NB4 (cell line): ENCODE results near the gene SLC43A2.
A peak's percentile ranks its signal among the peaks of the same experiment; 100 is the strongest.

Experiments used
- DNase-seq: peaks from one replicate; pipeline ENCODE4 v3.0.0; 2010; ENCODE audit warnings: low read depth
- H3K4me3 ChIP-seq: one replicate; pipeline ENCODE4 v1.5.1; 2011; ENCODE audit warnings: mild to moderate bottlenecking, low read depth, low read length, moderate library complexity
- CTCF ChIP-seq: IDR thresholded peaks from one replicate; pipeline ENCODE4 v1.5.1; 2012; ENCODE audit warnings: low read depth, low read length
- MAX ChIP-seq: IDR thresholded peaks from 2 replicates; pipeline ENCODE4 v1.6.1; 2011; ENCODE audit warnings: low read depth, low read length
- MYC ChIP-seq: IDR thresholded peaks from 2 replicates; pipeline ENCODE4 v1.6.1; 2011; ENCODE audit warnings: low read depth, low read length
- POLR2A ChIP-seq: IDR thresholded peaks from 2 replicates; pipeline ENCODE4 v1.6.1; 2011; ENCODE audit warnings: mild to moderate bottlenecking; ENCODE audit not compliant: insufficient read length; ENCODE audit errors: extremely low read depth

The SLC43A2 gene

GRCh38 chr17:1643999-1644492 is 15.4 kb upstream of the SLC43A2 start:
- TF ChIP-seq CTCF (no peak), MYC (no peak), MAX (no peak), POLR2A (no peak)
- DNase-seq = no peak
- H3K4me3 ChIP-seq = no peak overlapping the region

GRCh38 chr17:1643293-1643998 is 14.8 kb upstream of the SLC43A2 start:
- TF ChIP-seq POLR2A (no peak), MYC (no peak), MAX (no peak), CTCF (no peak)
- DNase-seq = peak; percentile 57
- H3K4me3 ChIP-seq = no peak overlapping the region

GRCh38 chr17:1641065-1641403 is 12.4 kb upstream of the SLC43A2 start:
- H3K4me3 ChIP-seq = no peak overlapping the region
- TF ChIP-seq CTCF = no peak
- DNase-seq = no peak

GRCh38 chr17:1640329-1641064 is 11.9 kb upstream of the SLC43A2 start:
- no peak for DNase-seq
- TF ChIP-seq MAX = no peak
- no peak overlapping the region for H3K4me3 ChIP-seq

- no peak for TF ChIP-seq MYC
- TF ChIP-seq MAX = no peak
- no peak for TF ChIP-seq POLR2A
- TF ChIP-seq CTCF = no peak
- no peak for DNase-seq
- no peak overlapping the region for H3K4me3 ChIP-seq
These were observed 11.0 kb upstream of the SLC43A2 start for GRCh38 chr17:1639549-1640180.

GRCh38 chr17:1638624-1639300 is 10.1 kb upstream of the SLC43A2 start:
- TF ChIP-seq POLR2A (no peak), CTCF (no peak), MYC (no peak), MAX (no peak)
- no peak overlapping the region for H3K4me3 ChIP-seq
- no peak for DNase-seq
